EH (cell line): ENCODE measurements around the gene DHRS2.
"Not testable (repeated sequence)": the region's sequence is repeated elsewhere in the genome, so short reads cannot be mapped to it uniquely, and the experiment has no call there.

Source experiments
- DNase-seq: peaks from one replicate; pipeline ENCODE4 v3.0.0-alpha.2; 2015; ENCODE audit warnings: low read depth

DHRS2 gene, protein sequence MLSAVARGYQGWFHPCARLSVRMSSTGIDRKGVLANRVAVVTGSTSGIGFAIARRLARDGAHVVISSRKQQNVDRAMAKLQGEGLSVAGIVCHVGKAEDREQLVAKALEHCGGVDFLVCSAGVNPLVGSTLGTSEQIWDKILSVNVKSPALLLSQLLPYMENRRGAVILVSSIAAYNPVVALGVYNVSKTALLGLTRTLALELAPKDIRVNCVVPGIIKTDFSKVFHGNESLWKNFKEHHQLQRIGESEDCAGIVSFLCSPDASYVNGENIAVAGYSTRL

DNA sequence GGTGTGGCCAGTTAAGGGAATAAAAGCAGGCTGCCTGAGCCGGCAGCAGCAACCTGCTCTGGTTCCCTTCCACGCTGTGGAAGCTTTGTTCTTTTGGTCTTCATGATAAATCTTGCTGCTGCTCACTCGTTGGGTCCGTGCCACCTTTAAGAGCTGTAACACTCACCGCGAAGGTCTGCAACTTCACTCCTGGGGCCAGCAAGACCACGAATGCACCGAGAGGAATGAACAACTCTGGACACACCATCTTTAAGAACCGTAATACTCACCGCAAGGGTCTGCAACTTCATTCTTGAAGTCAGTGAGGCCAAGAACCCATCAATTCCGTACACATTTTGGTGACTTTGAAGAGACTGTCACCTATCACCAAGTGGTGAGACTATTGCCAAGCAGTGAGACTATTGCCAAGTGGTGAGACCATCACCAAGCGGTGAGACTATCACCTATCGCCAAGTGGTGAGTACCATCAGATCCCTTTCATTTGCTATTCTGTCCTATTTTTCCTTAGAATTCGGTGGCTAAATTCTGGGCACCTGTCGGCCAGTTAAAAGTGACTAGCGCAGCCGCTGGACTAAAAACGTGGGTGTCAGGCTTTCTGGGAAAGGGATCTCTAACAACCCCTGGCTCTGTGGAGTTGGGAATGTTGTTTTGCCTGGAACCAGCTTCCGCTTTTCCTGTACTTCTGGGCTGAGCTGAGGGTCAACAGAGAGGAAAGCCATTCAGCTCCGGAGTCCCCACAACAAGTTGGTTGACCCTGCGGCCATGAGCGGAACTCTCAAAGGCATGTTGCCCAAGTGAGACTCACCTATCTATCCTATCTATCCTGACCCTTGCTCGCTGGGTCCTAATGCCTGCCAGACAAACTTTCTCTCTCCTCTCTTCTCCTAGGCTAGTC lies at the start of gene DHRS2:
DHRS2 (plus strand) TSS at position 48 of the 895 bp plus-strand sequence. CDS start 2,501 bp downstream, outside the sequence.
- DNase-seq = no peak

DNA sequence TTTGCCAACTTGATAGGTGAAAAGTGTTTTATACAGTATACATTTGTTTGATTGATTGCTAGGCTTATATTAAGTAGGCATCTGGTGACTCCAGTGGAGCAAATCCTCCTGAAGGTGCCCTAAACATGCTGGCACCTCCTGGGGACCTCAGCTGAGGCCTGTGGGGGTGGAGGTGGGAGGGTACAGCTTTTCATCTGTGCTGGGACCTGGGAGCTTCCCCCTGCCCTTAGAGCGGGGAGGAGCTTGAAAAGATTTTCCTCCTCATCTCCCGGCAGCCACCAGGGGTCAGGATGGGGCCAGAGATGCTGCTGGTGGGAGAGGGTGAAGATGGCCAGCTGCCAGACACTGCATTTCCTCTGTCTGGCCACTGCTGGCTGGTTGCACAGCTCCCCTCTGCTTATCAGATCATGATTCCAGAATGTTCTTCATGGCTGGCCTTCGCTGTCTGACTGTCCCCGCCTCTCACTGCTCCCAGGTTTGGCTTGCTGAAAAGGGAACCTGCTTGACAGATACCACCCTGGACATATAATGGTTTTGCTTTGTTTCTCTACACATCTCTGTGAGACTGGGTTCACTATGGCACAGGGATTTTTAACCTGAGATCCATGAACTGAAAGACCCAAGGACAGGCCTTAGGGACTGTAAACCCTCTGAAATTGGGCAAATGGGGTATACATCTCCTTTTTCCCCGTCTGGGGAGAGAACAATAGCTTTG lies 47.1 kb upstream of the DHRS2 start:
- DNase-seq = peak; percentile 90

DNA sequence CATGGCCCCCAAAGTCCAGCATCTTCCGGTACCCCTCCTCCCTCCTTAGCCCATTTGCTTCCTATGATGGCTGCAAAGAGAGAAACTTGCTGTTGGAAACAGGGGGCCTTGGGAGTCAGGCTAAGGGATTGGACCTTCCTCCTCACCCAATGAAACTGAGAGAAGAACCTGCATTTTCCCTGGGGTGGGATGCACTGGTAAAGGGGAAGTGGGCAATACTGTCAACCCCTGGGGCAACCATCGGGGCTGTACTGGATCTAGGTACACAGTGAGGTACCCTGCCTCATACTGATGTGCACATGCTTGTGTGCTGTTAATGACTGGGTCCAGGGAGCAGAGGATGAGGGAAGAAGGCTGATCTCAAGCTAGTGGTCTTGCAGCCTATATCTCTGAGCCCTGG lies 46.6 kb upstream of the DHRS2 start:
- DNase-seq = no peak

GRCh38 chr14:23590198-23590597 lies 46.0 kb upstream of the DHRS2 start:
- DNase-seq = no peak

DNA sequence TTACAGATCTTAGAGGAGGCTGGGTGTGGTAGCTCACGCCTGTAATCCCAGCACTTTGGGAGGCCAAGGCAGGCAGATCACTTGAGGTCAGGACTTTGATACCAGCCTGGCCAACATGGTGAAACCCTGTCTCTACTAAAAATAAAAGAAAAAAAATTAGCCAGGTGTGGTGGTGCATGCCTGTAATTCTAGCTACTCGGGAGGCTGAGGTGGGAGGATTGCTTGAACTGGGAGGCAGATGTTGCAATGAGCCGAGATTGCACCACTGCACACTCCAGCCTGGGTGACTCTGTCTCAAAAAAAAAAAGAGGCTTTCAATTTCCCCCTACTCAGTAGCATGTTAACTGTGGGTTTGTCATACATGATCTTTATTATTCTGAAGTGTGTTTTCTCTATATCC lies 42.0 kb upstream of the DHRS2 start:
- DNase-seq = not testable (repeated sequence)

DNA sequence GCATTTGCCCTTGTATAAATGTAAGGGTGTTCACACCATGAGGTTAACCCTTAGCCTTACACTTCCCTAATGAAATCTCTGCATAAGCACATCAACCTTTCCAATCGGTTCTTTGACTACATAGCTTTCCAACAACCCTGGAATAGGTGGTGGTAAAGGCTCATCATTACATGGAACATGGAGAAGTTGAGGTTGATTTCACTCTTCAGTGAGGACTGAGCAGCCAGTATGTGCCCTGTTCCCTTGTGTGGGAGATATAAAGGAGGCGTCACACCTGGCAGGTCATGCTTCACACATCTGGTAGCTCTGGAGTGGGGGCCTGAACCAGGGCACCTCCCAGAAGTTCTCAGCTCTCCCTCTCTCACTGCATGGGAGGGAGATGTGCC lies 35.8 kb upstream of the DHRS2 start:
- DNase-seq = no peak

DNA sequence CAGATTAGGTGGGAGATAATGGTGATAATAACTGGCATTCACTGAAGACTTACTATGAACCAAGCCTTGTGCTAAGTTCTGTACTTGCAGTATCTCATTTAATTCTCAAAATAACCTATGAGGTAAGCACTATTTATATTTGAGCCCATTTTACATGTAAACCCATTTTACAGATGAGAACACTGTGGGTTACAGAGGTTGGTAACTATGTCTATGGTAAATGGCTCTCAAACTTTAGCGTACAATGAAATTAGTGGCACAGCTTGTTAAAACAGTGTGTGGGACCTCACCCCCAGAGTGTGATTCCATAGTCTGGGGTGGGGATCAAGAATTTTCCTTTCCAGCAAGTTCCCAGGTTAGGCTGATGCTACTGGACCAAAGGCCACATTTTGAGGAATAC lies 35.4 kb upstream of the DHRS2 start:
- no peak for DNase-seq

DNA sequence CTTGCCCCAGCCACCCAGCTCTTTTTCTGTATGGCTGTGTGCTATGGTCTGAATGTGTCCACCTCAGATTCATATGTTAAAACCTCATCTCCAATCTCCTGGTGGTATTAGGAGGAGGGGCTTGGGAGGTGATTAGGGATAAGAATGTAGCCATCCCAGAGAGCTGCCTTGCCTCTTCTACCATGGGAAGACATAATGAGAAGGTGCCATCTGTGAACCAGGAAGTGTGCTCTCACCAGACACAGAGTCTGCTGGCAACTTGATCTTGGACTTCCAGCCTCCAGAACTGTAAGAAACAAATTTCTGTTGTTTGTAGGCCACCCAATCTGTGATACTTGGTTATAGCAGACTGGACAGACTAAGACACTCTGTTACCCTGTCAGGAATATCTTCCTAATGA lies 34.7 kb upstream of the DHRS2 start:
- DNase-seq = no peak

- DNase-seq = no peak
Measured at GRCh38 chr14:23601845-23602180, 34.4 kb upstream of the DHRS2 start.

GRCh38 chr14:23602181-23603095 lies 33.7 kb upstream of the DHRS2 start:
- peak; percentile 3 for DNase-seq

- DNase-seq = no peak
Measured at GRCh38 chr14:23603103-23603502, 33.1 kb upstream of the DHRS2 start.

DNA sequence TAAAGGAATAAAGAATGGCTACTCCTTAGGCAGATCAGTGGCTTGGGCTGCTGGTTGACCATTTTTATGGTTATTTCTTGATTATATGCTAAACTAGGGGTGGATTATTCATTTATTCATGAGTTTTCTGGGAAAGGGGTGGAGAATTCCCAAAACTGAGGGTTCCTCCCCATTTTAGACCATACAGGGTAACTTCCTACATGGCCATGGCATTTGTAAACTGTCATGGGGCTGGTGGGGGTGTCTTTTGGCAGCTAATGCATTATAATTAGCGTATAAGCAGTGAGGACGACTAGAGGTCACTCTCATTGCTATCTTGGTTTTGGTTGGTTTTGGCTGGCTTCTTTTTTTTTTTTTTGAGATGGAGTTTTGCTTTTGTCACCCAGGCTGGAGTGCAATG lies 32.0 kb upstream of the DHRS2 start:
- no peak for DNase-seq

- no peak for DNase-seq
Measured at GRCh38 chr14:23604675-23605170, 31.4 kb upstream of the DHRS2 start.

- DNase-seq = peak; percentile 42
Measured at GRCh38 chr14:23605931-23606585, 30.1 kb upstream of the DHRS2 start.

- no peak for DNase-seq
Measured at GRCh38 chr14:23608454-23608853, 27.7 kb upstream of the DHRS2 start.

DNA sequence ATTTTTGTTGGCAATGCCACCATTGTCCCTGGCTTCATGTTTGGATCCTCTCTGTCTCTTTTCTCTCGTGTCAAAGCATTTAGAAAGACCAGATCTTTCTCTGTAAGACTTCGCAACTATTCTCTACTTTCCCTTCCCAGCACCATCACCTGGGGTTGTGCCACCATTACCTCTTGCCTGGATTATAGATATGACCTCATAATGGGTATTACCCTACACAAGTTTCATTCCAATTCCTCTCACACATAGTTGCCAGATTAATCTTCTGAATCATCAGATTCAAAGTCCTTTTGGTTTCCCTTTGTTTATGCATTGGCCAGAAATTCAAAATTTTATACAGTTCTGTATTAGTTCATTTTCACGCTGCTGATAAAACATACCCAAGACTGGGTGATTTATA lies 27.2 kb upstream of the DHRS2 start:
- no peak for DNase-seq

DNA sequence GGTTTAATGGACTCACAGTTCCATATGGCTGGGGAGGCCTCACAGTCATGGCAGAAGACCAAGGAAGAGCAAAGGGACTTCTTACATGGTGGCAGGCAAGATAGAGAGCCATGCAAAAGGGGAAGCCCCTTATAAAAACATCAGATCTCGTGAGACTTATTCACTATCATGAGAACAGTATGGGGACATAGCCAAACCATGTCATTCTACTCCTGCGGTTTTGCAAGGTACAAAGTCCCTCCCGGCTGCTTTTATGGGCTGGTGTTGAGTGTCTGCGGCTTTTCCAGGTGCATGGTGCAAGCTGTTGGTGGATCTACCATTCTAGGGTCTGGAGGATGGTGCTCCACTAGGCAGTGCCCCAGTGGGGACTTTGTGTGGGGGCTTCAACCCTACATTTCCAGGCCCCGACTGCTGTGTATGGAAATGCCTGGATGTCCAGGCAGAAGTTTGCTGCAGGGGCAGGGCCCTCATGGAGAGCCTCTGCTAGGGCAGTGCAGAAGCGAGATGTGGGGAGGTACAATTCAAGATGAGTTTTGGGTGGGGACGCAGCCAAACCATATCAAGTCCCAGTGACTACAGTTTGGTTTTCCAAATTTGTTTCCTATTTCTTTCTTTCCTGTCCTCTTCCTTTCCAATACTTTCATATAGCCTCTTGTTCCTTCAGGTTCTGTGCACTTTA lies 26.6 kb upstream of the DHRS2 start:
- not testable (repeated sequence) for DNase-seq

- no peak for DNase-seq
Measured at GRCh38 chr14:23610090-23610814, 25.9 kb upstream of the DHRS2 start.

DNA sequence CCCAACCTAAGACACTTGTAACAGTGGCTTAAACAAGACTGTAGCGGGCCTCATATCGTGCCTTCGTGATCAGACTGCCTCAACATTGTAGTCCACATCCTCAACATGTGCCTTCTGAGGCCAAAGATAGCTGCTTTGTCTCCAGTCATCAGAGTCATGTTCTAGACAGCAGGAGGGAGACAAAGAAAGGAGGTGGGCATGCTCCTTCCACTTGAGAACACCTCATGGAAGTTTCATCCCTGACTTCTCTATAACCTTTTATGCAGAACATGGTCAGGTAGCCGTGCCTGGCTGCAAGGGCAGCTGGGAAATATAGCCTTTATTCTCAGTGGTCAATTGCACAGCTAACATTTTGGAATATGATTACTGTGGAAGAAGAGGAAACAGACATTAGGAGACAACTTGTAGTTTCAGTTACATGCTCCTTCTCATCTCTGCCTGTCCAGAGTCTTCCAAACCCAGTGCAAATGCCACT lies 25.3 kb upstream of the DHRS2 start:
- no peak for DNase-seq

DNA sequence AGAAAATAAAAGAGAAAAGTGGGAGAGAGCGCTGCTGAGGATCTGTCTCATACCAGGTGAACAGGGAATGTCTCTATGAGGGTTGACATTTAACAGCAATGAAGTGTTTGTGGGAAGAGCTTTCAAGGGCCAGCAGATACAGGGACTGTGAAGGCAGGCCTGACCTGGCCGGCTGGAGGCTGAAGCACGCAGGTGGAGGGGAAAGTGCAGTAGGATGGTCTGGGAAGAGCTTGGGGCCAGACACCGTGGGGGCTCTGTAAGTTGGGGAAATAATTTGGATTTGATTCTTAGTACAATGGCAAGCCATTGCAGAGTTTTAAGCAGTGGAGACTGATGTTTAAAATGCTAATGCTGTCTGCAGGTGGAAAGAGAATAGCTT lies 23.8 kb upstream of the DHRS2 start:
- no peak for DNase-seq
